H7 (cell line): ENCODE data around the gene IL25. TPM values are rescaled to one million over a fixed set of nuclear protein-coding genes. Genes with fewer than 3 reads are reported as not detected.
"Not testable (repeated sequence)": the region's sequence is repeated elsewhere in the genome, so short reads cannot be mapped to it uniquely, and the experiment has no call there.

Experiments
- DNase-seq: peaks from one replicate; pipeline ENCODE4 v3.0.0; 2012
- H3K27me3 ChIP-seq: 2 replicates; pipeline ENCODE4 v1.6.0; 2011; ENCODE audit warnings: mild to moderate bottlenecking, low read length; ENCODE audit not compliant: control insufficient read depth, insufficient read depth
- H3K36me3 ChIP-seq: replicated peaks from 2 replicates; pipeline ENCODE4 v1.5.1; 2011; ENCODE audit warnings: low read length; ENCODE audit not compliant: control insufficient read depth, insufficient read depth
- H3K4me3 ChIP-seq: 2 replicates; pipeline ENCODE4 v1.5.1; 2011; ENCODE audit warnings: low read depth, mild to moderate bottlenecking, control low read depth, low read length, moderate library complexity; ENCODE audit not compliant: insufficient read depth
- total RNA-seq: library from RNA; depleted of rRNA; stranded (reverse); fragments of >200 nt; shearing (Covaris generic); gene quantifications from 2 replicates; pipeline ENCODE4 v1.2.3, GENCODE V29; 2014

The IL25 gene
- total RNA-seq, 1 experiment from 2014 or later, result 0.31 TPM

- not testable (repeated sequence) for H3K27me3 ChIP-seq, H3K36me3 ChIP-seq, H3K4me3 ChIP-seq, DNase-seq
Measured at GRCh38 chr14:23400496-23401149, 28.0 kb downstream of the IL25 start.

DNA sequence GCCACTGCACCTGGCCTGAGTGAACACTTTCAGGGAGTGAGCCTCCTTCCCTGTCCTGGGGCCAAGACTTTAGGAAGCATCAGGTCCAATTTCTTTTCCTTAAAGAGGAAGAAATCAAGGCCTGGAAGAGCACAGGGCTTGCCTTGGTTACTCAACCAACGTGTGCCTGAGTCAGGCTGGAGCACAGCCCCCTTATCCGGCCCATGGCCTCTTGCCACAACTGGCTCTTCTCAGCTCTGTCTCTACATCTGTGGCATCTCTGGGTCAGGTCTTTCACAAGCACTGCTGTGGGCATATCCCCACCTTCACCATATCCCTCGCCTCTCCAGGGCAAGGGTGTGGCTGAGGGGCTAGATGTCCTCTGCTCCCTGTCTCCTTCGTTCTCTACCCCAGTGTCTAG is 28.7 kb downstream of the IL25 start:
- Histone ChIP-seq H3K36me3 (no peaks in the 10 kb centered on the region), H3K4me3 (no peak overlapping the region), H3K27me3 (no peaks in the 10 kb centered on the region; the same call in none of the 2 replicates)
- no peak for DNase-seq

DNA sequence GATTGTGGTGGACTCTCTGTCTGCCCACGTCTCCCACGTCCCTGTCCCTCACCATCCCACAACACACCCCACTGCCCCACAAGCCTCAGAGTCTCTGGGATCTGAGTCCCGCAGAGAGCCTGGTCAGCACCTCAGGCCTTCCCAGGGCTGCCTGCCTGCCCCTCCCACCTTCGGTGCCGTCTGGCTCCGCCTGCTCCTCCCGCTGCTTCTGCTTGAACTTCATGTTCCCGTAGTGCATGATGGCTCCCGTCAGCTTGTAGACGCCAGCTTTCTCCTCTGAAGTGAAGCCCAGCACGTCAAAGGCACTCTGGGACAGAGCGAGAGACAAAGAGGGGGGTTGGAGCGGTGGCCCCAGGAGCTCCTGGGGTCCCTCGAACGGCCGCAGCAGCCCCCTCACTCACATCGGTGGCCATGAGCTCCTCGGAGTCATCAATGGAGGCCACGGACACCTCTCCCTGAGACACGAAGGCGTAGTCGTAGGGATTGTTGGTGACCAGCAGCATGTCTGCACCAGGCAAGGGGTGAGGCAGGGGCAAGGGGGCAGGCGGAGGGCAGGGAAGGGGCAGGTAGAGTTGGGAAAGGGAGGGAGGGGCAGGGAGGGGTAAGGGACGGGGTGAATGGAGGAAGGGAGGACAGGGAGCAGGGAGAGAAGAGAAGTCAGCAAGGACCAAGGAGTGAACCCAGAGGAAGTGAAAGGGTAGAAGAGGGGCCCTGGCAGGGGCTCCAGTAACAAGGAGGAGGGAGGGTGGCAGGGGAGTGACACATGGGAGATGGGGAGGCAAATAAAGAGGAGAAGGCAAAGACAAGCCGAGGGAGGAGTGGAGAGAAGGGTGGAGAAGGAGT is 29.9 kb downstream of the IL25 start:
- peak; percentile 62 for DNase-seq
- peaks cover 2% of the 10 kb centered on the region for H3K27me3 ChIP-seq
- no peak overlapping the region for H3K4me3 ChIP-seq
- H3K36me3 ChIP-seq, result no peaks in the 10 kb centered on the region

DNA sequence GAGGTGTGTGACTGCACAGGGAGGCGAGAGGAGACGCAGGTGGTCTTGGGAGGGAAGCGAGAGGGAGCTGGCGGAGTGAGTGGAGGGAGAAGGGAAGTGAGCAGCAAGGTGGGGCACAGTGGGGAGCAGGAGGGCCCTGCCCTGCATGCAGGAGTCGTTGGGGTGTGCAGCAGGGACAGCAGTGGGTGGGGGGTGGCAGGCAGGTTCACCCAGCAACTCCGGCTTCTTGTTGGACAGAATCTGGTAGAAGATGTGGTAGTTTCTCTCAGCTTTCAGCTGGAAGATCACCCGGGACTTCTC is 30.5 kb downstream of the IL25 start:
- no peak overlapping the region for H3K4me3 ChIP-seq
- DNase-seq, result no peak
- peaks cover 2% of the 10 kb centered on the region for H3K27me3 ChIP-seq
- no peaks in the 10 kb centered on the region for H3K36me3 ChIP-seq

DNA sequence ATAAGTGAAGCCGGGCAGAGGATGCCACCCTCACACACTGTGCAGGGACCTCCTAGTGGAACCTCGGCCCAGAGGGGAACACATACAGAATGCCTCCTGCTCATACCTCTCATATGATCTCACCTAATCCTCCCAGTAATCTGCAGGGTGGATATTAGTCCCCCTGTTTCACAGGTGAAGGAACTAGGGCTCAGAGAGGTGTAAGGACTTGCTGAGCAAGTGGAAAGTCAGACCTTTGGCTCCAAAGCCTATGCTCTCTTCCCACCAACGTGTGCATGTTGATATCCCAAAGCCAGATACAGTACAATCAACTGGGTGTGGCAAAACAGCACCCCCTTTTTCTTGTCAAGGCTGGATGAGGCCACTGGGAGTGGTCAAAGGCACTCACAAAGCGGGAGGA is 31.3 kb downstream of the IL25 start:
- DNase-seq, result peak; percentile 28
- H3K4me3 ChIP-seq, result no peak overlapping the region
- no peaks in the 10 kb centered on the region for H3K36me3 ChIP-seq
- peaks cover 2% of the 10 kb centered on the region for H3K27me3 ChIP-seq

DNA sequence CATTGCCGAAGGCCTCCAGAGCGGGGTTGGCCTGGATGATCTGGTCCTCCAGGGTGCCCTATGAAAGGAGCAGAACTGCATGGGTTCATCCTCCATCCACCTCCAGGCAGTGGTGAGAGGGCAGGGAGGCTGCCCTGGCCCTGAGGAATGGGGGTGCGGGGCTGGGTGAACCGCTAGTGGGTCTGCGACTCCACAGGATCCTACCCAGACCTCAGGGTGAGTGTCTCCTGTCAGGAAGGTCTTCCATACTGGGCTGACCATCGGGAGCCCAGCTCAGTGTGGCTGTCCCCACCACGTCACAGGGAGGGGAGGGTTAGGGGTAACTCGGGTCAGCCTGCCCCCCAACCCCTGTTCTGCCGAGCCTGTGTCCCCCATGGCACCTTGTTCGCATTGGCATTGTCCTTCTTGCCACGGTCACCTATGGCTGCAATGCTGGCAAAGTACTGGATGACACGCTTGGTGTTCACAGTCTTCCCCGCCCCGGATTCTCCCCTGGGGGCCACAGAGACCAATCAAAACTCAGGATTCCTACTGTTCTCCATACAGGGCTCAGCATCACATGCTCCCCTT is 31.8 kb downstream of the IL25 start:
- no peaks in the 10 kb centered on the region for H3K36me3 ChIP-seq
- DNase-seq, result peak; percentile 39
- H3K4me3 ChIP-seq, result no peak overlapping the region
- peaks cover 2% of the 10 kb centered on the region for H3K27me3 ChIP-seq

DNA sequence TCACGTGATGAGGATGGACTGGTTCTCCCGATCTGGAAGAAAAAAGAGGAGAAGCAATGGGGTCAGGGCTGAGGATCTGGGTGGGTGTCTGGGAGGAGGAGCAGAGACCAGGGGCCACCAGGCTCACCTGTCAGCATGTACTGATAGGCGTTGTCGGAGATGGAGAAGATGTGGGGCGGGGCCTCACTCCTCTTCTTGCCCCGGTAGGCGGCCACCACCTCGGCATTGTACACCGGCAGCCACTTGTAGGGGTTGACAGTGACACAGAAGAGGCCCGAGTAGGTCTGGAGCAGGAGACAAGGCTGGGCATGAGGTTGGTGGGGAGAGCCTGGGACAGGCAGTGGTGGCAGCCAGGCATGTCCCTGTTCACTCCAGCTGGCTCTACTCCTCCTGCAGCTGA is 32.5 kb downstream of the IL25 start:
- H3K4me3 ChIP-seq, result no peak overlapping the region
- DNase-seq, result no peak
- no peaks in the 10 kb centered on the region for H3K36me3 ChIP-seq
- peaks cover 2% of the 10 kb centered on the region for H3K27me3 ChIP-seq

DNA sequence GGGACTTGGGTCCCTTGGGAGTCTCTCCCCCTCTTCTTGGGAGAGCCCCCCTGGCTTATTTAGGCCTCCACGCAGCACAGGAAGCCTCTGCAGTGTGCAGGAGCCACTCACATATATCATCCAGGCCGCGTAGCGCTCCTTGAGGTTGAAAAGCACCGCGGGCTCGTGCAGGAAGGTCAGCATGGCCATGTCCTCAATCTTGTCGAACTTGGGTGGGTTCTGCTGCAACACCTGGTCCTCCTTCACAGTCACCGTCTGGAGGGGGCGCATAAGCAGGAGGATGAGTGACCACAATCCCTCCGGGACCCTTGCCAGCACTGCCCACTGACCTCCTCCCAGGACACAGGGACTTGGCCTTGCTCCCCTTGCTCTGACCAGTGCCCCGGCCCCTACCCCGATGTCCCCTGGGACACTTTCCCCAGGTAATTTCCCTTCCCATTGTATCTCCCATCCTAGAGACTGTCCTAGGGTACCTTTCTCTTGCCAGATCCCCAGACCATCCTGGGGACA is 33.0 kb downstream of the IL25 start:
- Histone ChIP-seq H3K36me3 (no peaks in the 10 kb centered on the region), H3K4me3 (no peak overlapping the region), H3K27me3 (peaks cover 2% of the 10 kb centered on the region)
- peak; percentile 39 for DNase-seq

GRCh38 chr14:23406244-23406643 is 33.6 kb downstream of the IL25 start:
- peaks cover 2% of the 10 kb centered on the region for H3K27me3 ChIP-seq
- DNase-seq, result peak; percentile 35
- no peaks in the 10 kb centered on the region for H3K36me3 ChIP-seq
- no peak overlapping the region for H3K4me3 ChIP-seq

- Histone ChIP-seq H3K27me3 (peaks cover 2% of the 10 kb centered on the region), H3K4me3 (no peak overlapping the region), H3K36me3 (no peaks in the 10 kb centered on the region)
- DNase-seq, result peak; percentile 46
Measured at GRCh38 chr14:23406725-23407355, 34.2 kb downstream of the IL25 start.

GRCh38 chr14:23407516-23408306 is 35.1 kb downstream of the IL25 start, which contains the start of gene MYH6:
TSS of gene MYH6 (minus strand) at chr14:23408273. CDS start at chr14:23407223, 1,050 bp downstream.
- Histone ChIP-seq H3K4me3 (no peak within 1 kb of the TSS), H3K36me3 (no peaks in the 10 kb centered on the region), H3K27me3 (peaks cover 2% of the 10 kb centered on the region)
- DNase-seq, result peak; percentile 30

DNA sequence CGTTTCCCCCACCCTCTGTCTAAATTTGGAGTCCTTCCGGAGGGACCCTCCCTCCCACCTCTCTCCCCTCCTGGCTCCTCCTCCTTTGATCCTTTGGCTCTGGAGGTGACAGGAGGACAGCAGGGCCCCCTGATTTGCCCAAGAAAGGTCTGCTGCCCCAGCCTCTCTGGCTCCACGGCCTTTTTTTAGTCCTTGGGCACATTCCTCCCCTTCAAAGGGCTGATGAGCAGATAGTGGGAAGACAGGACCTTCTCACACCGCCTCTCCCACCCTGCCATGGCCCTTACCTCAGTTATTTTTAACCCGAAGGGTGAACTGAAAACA is 35.7 kb downstream of the IL25 start:
- Histone ChIP-seq H3K36me3 (no peaks in the 10 kb centered on the region), H3K4me3 (no peak overlapping the region), H3K27me3 (peaks cover 2% of the 10 kb centered on the region)
- DNase-seq, result peak; percentile 64

GRCh38 chr14:23409475-23409874 is 36.9 kb downstream of the IL25 start:
- Histone ChIP-seq H3K4me3 (no peak overlapping the region), H3K27me3 (peaks cover 2% of the 10 kb centered on the region; the same call in 1 of the 2 replicates), H3K36me3 (no peaks in the 10 kb centered on the region)
- peak; percentile 28 for DNase-seq
